IPS-18a (cell line): ENCODE measurements around the gene GUCY1A1.

Source experiments
- H3K27ac ChIP-seq: one replicate; pipeline ENCODE4 v1.5.1; 2013; ENCODE audit warnings: low read length
- H3K27me3 ChIP-seq: one replicate; pipeline ENCODE4 v1.6.1; 2013; ENCODE audit warnings: mild to moderate bottlenecking, low read length; ENCODE audit not compliant: control insufficient read depth, insufficient read depth
- H3K36me3 ChIP-seq: one replicate; pipeline ENCODE4 v1.6.1; 2013; ENCODE audit warnings: low read depth, low read length; ENCODE audit not compliant: control insufficient read depth
- H3K4me1 ChIP-seq: one replicate; pipeline ENCODE4 v1.6.1; 2013; ENCODE audit warnings: low read depth, low read length; ENCODE audit not compliant: control insufficient read depth
- H3K4me3 ChIP-seq: one replicate; pipeline ENCODE4 v1.5.1; 2013; ENCODE audit warnings: low read length
- H3K9ac ChIP-seq: one replicate; pipeline ENCODE4 v1.6.1; 2013; ENCODE audit warnings: mild to moderate bottlenecking, low read length, moderate library complexity
- H3K9me3 ChIP-seq: one replicate; pipeline ENCODE4 v1.6.1; 2013; ENCODE audit warnings: low read depth, low read length; ENCODE audit not compliant: control insufficient read depth

GUCY1A1 gene

GRCh38 chr4:155722336-155722735, 55.7 kb downstream of the GUCY1A1 start:
- H3K9ac ChIP-seq = no peak overlapping the region
- no peaks in the 10 kb centered on the region for H3K4me1 ChIP-seq
- no peaks in the 10 kb centered on the region for H3K27me3 ChIP-seq
- no peak overlapping the region for H3K4me3 ChIP-seq
- no peaks in the 10 kb centered on the region for H3K9me3 ChIP-seq
- H3K27ac ChIP-seq = no peak overlapping the region
- no peaks in the 10 kb centered on the region for H3K36me3 ChIP-seq

GRCh38 chr4:155722816-155723499, 56.3 kb downstream of the GUCY1A1 start:
- no peaks in the 10 kb centered on the region for H3K4me1 ChIP-seq
- no peaks in the 10 kb centered on the region for H3K36me3 ChIP-seq
- no peaks in the 10 kb centered on the region for H3K9me3 ChIP-seq
- H3K9ac ChIP-seq = no peak overlapping the region
- no peaks in the 10 kb centered on the region for H3K27me3 ChIP-seq
- no peak overlapping the region for H3K4me3 ChIP-seq
- no peak overlapping the region for H3K27ac ChIP-seq

- Histone ChIP-seq H3K9me3 (no peaks in the 10 kb centered on the region), H3K4me3 (no peak overlapping the region), H3K9ac (no peak overlapping the region), H3K27me3 (no peaks in the 10 kb centered on the region), H3K36me3 (no peaks in the 10 kb centered on the region), H3K27ac (no peak overlapping the region), H3K4me1 (no peaks in the 10 kb centered on the region)
These were observed 58.1 kb downstream of the GUCY1A1 start for GRCh38 chr4:155724731-155725130.

- no peak overlapping the region for H3K4me3 ChIP-seq
- no peak overlapping the region for H3K27ac ChIP-seq
- H3K4me1 ChIP-seq = no peaks in the 10 kb centered on the region
- no peaks in the 10 kb centered on the region for H3K36me3 ChIP-seq
- no peak overlapping the region for H3K9ac ChIP-seq
- H3K9me3 ChIP-seq = no peaks in the 10 kb centered on the region
- H3K27me3 ChIP-seq = no peaks in the 10 kb centered on the region
These were observed 67.4 kb downstream of the GUCY1A1 start for GRCh38 chr4:155734065-155734464.

- Histone ChIP-seq H3K27ac (no peak overlapping the region), H3K4me1 (no peaks in the 10 kb centered on the region)
These were observed 68.3 kb downstream of the GUCY1A1 start for GRCh38 chr4:155734951-155735350.

GRCh38 chr4:155735496-155735895, 68.8 kb downstream of the GUCY1A1 start:
- Histone ChIP-seq H3K27me3 (no peaks in the 10 kb centered on the region), H3K9ac (no peak overlapping the region), H3K27ac (no peak overlapping the region), H3K36me3 (no peaks in the 10 kb centered on the region), H3K4me3 (no peak overlapping the region), H3K4me1 (no peaks in the 10 kb centered on the region), H3K9me3 (no peaks in the 10 kb centered on the region)

More at GRCh38 chr4:155734951-155735350, 68.3 kb downstream of the GUCY1A1 start:
- no peaks in the 10 kb centered on the region for H3K27me3 ChIP-seq
- H3K9me3 ChIP-seq = no peaks in the 10 kb centered on the region
- no peaks in the 10 kb centered on the region for H3K36me3 ChIP-seq
- H3K4me3 ChIP-seq = no peak overlapping the region
- no peak overlapping the region for H3K9ac ChIP-seq

GRCh38 chr4:155738548-155738947, 71.9 kb downstream of the GUCY1A1 start:
- no peaks in the 10 kb centered on the region for H3K4me1 ChIP-seq
- no peaks in the 10 kb centered on the region for H3K9me3 ChIP-seq
- H3K27ac ChIP-seq = no peak overlapping the region
- H3K27me3 ChIP-seq = no peaks in the 10 kb centered on the region
- no peak overlapping the region for H3K4me3 ChIP-seq
- no peaks in the 10 kb centered on the region for H3K36me3 ChIP-seq
- no peak overlapping the region for H3K9ac ChIP-seq

- H3K9me3 ChIP-seq = no peaks in the 10 kb centered on the region
- H3K27ac ChIP-seq = no peak overlapping the region
- no peak overlapping the region for H3K9ac ChIP-seq
- no peaks in the 10 kb centered on the region for H3K27me3 ChIP-seq
- no peaks in the 10 kb centered on the region for H3K36me3 ChIP-seq
- H3K4me1 ChIP-seq = no peaks in the 10 kb centered on the region
- no peak overlapping the region for H3K4me3 ChIP-seq
These were observed 74.9 kb downstream of the GUCY1A1 start for GRCh38 chr4:155741546-155741945.

GRCh38 chr4:155742310-155743015, 75.8 kb downstream of the GUCY1A1 start:
- Histone ChIP-seq H3K9ac (no peak overlapping the region), H3K9me3 (no peaks in the 10 kb centered on the region), H3K27me3 (no peaks in the 10 kb centered on the region), H3K36me3 (no peaks in the 10 kb centered on the region), H3K4me1 (no peaks in the 10 kb centered on the region), H3K4me3 (no peak overlapping the region), H3K27ac (no peak overlapping the region)

- Histone ChIP-seq H3K9ac (no peak overlapping the region), H3K27ac (no peak overlapping the region), H3K4me1 (no peaks in the 10 kb centered on the region), H3K27me3 (no peaks in the 10 kb centered on the region), H3K4me3 (no peak overlapping the region), H3K9me3 (no peaks in the 10 kb centered on the region), H3K36me3 (no peaks in the 10 kb centered on the region)
These were observed 79.3 kb downstream of the GUCY1A1 start for GRCh38 chr4:155745984-155746383.

- Histone ChIP-seq H3K4me3 (no peak overlapping the region), H3K27me3 (no peaks in the 10 kb centered on the region), H3K4me1 (no peaks in the 10 kb centered on the region), H3K9ac (no peak overlapping the region), H3K27ac (no peak overlapping the region), H3K9me3 (no peaks in the 10 kb centered on the region), H3K36me3 (no peaks in the 10 kb centered on the region)
These were observed 81.4 kb downstream of the GUCY1A1 start for GRCh38 chr4:155748039-155748438.

- Histone ChIP-seq H3K27me3 (no peaks in the 10 kb centered on the region), H3K9ac (no peak overlapping the region), H3K9me3 (no peaks in the 10 kb centered on the region), H3K27ac (no peak overlapping the region), H3K4me3 (no peak overlapping the region), H3K36me3 (no peaks in the 10 kb centered on the region), H3K4me1 (no peaks in the 10 kb centered on the region)
These were observed 82.4 kb downstream of the GUCY1A1 start for GRCh38 chr4:155749041-155749440.
